Peyer's patch (tissue), 4 donors: Measurements from ENCODE around the gene TMEM132A.

ENCODE experiments used
- POLR2A ChIP-seq, 2 donors: fragments of 450-650 bp; IDR thresholded peaks; one replicate each; pipeline ENCODE4 v1.5.1; 2017; ENCODE audit warnings: antibody characterized with exemption in 2 of 2, mild to moderate bottlenecking in 2 of 2, moderate library complexity in 2 of 2
- TF ChIP-seq, protein P1 (sequence below), 6 experiments: fragments of 450-650 bp in 4 of 6; fragments of 200-600 bp in 2 of 6; sonication (generic) in 1 of 6; IDR thresholded peaks; one replicate each; pipeline ENCODE4 v1.5.1; 2017 to 2019; ENCODE audit warnings: antibody characterized with exemption in 6 of 6, mild to moderate bottlenecking in 3 of 6, moderate library complexity in 1 of 6

DNA sequence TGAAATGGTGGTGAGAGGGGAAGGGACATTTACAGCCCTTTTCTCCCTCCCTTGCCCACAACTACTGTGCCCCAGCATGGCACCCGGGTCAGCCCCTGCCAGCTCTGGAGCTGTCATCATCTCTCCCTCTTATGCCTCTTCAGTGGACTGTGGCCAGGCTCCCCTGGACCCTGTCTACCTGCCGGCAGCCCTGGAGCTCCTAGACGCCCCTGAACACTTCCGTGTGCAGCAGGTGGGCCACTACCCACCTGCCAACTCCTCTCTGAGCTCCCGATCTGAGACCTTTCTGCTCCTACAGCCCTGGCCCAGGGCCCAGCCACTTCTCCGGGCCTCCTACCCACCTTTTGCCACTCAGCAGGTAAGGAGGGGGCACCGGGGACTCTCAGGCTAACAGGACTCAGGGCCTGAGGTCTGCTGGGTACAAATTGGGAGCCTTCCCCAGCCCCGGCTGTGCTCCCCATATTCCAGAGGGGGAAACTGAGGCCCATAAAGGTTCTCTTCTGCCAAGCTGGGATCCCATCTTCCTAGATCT lies 2.9 kb downstream of the TMEM132A start:
- TF ChIP-seq, protein P1, sequence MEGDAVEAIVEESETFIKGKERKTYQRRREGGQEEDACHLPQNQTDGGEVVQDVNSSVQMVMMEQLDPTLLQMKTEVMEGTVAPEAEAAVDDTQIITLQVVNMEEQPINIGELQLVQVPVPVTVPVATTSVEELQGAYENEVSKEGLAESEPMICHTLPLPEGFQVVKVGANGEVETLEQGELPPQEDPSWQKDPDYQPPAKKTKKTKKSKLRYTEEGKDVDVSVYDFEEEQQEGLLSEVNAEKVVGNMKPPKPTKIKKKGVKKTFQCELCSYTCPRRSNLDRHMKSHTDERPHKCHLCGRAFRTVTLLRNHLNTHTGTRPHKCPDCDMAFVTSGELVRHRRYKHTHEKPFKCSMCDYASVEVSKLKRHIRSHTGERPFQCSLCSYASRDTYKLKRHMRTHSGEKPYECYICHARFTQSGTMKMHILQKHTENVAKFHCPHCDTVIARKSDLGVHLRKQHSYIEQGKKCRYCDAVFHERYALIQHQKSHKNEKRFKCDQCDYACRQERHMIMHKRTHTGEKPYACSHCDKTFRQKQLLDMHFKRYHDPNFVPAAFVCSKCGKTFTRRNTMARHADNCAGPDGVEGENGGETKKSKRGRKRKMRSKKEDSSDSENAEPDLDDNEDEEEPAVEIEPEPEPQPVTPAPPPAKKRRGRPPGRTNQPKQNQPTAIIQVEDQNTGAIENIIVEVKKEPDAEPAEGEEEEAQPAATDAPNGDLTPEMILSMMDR (IDR thresholded peaks at IDR 0.05) = no peak
- no peak for TF ChIP-seq POLR2A (IDR thresholded peaks at IDR 0.05)
